GM18505 (cell line): ENCODE measurements around the gene OPHN1.
"Not testable (repeated sequence)": the region's sequence is repeated elsewhere in the genome, so short reads cannot be mapped to it uniquely, and the experiment has no call there.

Experiments used
- ATAC-seq: cut with Tn5 transposase; IDR thresholded peaks from one replicate; pipeline ENCODE4 v1.9.1; 2021; ENCODE audit not compliant: unreplicated experiment
- POLR2A ChIP-seq: IDR thresholded peaks from 4 replicates; pipeline ENCODE4 v1.6.1; 2011; ENCODE audit warnings: borderline replicate concordance; ENCODE audit not compliant: insufficient read depth, insufficient read length; ENCODE audit errors: extremely low read depth

The OPHN1 gene

DNA sequence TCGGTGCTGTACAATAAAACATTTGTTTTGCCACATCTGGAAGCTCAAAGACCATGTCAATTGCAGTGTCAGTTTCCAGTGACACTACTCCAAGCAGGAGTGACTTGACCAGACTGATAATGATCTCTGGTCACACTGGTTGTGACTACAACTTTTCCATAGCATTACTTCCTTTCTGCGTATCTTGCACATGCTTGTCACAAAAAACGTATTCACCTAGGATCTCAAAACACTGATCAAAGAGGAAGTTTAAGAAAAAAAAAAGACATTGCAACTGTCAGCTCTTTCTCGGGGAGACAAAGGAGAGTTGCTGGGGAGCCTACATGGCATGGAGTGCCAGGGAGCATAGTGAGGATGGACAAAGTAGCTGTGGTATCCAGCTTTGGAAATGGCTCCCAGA, 60.6 kb downstream of the OPHN1 start:
- no peak for TF ChIP-seq POLR2A
- no peak for ATAC-seq

DNA sequence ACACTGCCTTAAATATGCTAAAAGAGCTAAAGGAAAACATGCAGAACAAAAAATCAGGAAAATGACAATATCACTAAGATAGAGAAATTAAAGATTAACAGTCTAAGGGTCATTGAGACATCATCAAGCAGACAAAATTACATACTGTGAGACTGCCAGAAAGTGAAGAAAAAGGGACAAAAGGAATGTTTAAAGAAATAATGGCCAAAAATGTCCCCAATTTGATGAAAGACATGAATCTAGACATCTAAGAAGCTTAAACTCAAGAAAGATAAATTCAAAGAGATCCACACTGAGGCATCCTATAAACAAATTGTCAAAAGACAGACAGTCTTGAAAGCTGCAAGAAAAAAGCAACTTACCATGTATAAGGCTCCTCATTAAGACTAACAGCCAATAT, 63.7 kb downstream of the OPHN1 start:
- TF ChIP-seq POLR2A, result no peak

DNA sequence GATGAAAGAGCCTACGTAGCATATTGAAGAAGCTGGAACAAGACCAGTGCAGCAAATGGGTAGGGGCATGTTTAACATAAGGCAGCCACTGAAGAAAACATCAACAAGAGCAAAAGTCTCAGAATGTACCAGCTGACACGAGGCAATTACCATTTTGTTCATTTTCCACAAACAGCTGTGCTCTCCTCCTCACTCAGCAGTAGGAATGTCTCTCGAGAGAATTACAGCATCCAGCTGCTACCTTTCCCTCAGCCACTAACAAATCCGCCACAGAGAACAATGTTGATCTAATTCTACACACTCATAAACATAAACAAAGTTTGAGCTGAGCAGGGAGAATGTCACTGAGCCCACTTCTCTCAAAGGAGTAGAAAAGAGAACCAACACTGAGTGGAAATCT, 68.0 kb downstream of the OPHN1 start:
- no peak for TF ChIP-seq POLR2A
- no peak for ATAC-seq

More for the DNA sequence above, 63.7 kb downstream of the OPHN1 start:
- no peak for ATAC-seq

DNA sequence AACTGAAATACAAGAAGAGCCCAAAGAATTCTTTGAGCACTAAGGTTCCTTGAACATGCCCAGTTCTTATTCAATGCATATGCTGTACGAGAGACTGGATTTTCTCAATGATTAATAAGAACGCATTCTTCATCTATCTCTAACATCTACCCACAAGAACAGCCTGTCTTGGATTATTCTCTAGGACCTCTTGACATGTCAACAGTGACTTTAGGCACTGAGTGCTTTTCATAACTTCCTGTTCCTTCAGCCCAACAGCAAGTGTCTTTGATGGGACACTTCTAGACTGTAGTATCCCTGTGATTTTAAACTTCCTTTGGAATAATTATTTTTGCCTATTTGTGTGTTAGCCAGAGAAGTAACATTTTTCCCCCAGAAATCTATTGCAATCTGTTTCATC, 69.3 kb downstream of the OPHN1 start:
- ATAC-seq, result no peak
- no peak for TF ChIP-seq POLR2A

DNA sequence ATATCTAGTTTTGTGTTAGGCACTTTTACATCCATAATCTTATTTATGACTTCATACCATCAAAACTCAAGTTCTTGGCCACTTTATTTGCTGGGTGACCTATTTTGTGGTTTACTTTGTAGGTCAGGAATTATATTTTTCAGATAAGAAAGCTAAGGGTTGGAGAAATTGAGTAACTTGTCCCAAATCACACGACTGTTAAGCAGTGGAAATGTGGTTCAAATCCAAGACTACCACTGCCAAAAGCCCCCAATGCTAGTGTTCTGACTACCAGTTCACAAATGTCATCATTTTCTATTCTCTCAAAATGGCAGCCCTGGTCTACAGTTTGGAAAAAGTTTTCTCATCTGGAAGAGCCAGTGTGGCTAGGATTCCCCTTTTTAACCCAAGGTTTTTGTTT, 74.6 kb downstream of the OPHN1 start:
- no peak for ATAC-seq
- no peak for TF ChIP-seq POLR2A

DNA sequence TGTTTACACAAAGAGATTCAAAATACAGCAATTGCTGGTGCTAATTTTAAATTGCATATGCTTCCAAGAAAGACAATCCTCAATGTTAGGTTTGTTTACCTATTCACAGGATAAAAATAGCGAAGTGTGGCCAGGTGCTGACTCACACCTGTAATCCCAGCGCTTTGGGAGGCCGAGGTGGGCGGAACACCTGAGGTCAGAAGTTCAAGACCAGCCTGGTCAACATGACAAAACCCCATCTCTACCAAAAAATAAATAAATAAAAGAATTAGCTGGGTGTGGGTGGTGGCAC, 77.7 kb downstream of the OPHN1 start:
- no peak for ATAC-seq
- no peak for TF ChIP-seq POLR2A

DNA sequence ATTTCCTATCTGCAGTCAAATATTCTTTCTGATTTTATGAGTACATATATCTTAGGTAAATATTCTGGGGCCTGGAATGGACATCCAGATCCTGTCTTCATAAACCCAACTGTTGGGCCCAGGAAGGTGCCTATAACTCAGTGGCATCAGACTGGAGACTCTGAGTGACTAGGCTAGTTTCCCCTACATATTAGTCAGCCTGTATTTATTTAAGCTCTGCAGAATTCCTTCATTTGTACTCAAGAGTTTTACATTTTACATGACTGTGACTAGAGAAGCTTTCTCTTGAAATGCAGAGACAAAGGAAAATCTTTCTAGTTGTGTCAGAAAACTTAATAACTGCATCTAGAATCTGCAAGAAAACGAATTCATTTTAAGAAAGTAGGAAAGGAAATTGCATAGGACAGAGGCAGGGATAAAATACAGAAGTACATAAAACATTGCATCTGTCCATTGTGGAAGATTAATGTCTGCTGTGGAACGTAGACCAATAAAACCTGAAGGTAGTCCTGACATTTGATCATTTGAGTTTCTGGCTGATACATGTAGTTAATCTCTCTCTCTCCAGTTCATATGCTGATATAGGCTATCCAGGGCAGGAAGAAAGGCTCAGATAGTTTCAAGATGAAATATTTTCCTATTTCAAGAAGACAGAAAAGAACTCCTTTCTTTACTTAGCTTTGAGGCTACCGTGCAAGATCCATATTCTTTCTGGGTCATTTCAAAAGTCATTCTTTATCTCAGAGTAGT, 78.2 kb downstream of the OPHN1 start:
- no peak for ATAC-seq
- no peak for TF ChIP-seq POLR2A

DNA sequence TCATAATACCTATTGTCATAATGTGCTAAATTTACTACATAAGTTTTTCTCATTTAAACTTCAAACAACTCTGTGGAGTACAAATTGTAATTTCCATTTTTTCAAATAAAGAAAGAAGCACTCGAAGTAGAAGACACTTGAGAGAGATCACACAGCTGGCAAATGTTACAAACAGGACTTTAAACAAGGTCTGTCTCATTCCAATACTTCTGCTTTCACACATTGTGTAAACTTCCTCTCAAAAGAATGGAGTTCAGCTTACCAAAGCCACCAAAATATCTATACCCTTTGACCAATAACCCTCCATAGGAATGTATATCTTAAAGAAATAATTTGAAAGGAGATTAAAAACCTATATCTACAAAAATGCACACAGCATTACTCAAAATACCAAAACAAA, 88.3 kb downstream of the OPHN1 start:
- no peak for ATAC-seq
- TF ChIP-seq POLR2A, result no peak

DNA sequence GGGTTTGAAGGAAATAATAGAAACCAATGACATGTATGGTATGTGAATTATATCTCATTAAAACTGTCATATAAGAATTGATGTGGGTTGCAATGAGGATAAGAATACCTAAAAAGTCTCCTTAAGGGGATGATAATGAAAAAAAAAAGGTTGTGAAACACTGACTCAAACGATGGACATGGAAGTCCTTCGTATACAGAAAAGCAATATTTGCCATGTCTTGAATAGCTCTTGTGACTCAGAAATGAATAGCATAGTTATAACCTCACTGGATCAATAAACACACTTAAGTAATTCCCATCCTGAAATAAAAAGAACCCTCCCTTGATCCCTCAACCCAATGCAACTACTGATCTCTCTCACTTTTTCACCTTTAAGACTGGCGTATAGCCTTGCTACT, 89.7 kb downstream of the OPHN1 start:
- ATAC-seq, result no peak
- no peak for TF ChIP-seq POLR2A

DNA sequence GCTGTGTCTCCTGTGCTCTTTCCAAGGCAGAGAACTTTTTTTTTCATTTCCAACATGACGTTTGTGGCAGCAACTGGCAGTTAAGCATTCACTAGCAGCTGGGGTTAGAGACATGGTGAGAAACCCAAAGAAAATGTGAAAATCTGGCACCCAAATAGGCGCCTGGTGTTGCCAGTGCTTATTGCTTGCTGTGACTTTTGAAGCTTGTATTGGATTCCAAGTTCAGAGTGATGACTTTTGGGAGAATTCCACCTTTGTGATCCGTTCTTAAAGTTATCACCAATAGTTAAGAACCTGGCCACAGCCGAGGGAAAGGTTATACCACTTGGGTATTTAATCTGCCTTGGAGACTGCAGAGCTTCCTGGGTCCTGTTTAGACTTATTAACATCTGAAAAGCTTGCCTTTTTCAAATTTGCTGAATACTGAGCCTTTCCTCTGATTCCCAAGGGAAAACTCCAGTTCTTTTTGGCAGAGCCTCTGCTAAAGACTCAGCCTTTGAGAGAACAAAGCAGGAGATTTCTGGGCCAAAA, 101.0 kb downstream of the OPHN1 start:
- no peak for TF ChIP-seq POLR2A
- ATAC-seq, result no peak

DNA sequence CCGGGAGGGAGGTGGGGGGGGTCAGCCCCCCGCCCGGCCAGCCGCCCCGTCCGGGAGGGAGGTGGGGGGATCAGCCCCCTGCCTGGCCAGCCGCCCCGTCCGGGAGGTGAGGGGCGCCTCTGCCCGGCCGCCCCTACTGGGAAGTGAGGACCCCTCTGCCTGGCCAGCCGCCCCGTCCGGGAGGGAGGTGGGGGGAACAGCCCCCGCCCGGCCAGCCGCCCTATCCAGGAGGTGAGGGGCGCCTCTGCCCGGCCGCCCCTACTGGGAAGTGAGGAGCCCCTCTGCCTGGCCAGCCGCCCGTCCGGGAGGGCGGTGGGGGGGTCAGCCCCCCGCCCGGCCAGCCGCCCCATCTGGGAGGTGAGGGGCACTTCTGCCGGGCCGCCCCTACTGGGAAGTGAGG, 106.5 kb downstream of the OPHN1 start:
- ATAC-seq, result not testable (repeated sequence)

DNA sequence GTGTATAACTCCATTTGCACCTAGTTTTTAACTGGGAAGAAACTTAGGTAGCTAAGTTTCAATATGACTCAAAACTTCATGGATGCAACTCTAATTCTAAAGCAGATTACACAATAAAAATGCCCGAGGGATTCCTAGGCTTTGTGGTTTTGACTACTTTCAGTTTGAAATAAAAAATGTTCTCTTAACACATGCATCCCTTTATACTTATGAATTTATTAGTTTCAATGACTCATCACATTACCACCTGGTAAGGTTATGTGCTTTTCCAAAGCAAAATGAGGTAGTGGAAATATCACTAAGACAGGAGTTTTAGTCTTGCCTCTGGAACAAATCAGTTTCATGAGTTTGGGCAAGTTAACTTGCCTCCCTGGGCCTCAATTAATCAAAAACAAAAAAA, 125.5 kb downstream of the OPHN1 start:
- no peak for TF ChIP-seq POLR2A
- no peak for ATAC-seq

DNA sequence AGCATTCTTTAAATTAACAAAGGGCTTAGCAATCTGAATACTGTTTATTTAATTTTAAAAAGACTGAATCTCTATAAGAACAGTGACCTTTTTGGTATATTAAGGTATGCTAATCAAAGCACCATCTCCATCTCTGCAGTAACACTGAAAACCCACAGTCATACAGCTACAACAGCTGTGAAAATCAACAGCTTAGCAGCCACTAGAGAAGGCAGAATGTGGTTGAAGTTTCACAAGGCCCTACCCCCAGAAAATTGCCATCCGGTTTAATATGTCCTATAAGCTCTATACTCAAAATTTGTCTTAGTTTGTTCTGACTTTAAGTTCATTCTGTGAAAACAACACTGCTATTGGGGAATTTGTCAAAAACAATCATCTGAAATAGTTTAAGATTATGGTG, 128.7 kb downstream of the OPHN1 start:
- ATAC-seq, result no peak
- TF ChIP-seq POLR2A, result no peak

DNA sequence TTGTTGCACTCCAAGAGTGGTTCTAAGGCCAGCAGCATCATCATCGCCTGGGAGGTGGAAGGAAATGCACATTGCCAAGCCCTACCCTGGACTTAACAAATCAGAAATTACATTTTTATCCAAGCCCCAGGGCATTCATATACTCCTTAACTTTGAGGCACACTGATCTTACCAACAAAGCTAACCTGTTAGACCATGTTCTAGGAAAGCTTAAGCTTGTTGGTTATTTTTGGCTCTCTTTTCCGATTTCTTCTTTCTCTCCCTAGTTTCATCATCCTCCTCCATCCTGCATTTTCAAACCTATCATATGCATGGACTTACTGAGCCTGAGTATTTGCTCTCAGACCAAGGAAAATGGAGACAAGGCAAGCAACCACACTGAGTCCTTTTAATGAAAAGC, 133.4 kb downstream of the OPHN1 start:
- ATAC-seq, result no peak
- no peak for TF ChIP-seq POLR2A

DNA sequence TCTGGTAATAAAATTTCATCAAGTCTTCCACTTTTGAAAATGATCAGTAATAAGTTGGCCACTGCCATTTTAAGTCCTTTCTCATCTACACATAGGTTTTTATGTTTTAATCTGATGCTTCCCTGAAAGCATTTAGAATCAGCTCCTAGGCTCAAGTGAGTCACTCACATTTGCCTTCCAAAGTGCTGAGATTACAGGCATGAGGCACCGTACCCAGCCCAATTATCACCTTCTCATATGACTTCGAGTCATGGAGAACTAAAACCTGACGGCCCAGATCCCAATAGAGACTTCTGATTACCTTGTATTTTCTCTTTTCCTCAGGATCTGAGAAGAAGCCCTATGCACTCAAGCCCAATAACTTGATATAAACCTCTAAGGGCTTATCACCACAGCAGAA, 140.8 kb downstream of the OPHN1 start:
- no peak for TF ChIP-seq POLR2A
- no peak for ATAC-seq
